T47D (cell line): ENCODE results near the gene MRPS12.

Source experiments
- DNase-seq, 2 experiments: peaks; one replicate each; pipeline versions ENCODE4 v3.0.0 to v3.0.0-alpha.2; 2011 to 2012; ENCODE audit warnings: low read depth in 1 of 2, low spot score in 1 of 2
- JUND ChIP-seq: IDR thresholded peaks from 2 replicates; pipeline ENCODE4 v1.6.1; 2012; ENCODE audit warnings: low read depth
- in situ Hi-C: cut with HindIII; loops from 2 replicates; pipeline ENCODE4 v1.10.0; 2016; ENCODE audit warnings: low sequenced_read_pairs, low pct_unique_long_range_greater_than_20kb

MRPS12 gene

DNA sequence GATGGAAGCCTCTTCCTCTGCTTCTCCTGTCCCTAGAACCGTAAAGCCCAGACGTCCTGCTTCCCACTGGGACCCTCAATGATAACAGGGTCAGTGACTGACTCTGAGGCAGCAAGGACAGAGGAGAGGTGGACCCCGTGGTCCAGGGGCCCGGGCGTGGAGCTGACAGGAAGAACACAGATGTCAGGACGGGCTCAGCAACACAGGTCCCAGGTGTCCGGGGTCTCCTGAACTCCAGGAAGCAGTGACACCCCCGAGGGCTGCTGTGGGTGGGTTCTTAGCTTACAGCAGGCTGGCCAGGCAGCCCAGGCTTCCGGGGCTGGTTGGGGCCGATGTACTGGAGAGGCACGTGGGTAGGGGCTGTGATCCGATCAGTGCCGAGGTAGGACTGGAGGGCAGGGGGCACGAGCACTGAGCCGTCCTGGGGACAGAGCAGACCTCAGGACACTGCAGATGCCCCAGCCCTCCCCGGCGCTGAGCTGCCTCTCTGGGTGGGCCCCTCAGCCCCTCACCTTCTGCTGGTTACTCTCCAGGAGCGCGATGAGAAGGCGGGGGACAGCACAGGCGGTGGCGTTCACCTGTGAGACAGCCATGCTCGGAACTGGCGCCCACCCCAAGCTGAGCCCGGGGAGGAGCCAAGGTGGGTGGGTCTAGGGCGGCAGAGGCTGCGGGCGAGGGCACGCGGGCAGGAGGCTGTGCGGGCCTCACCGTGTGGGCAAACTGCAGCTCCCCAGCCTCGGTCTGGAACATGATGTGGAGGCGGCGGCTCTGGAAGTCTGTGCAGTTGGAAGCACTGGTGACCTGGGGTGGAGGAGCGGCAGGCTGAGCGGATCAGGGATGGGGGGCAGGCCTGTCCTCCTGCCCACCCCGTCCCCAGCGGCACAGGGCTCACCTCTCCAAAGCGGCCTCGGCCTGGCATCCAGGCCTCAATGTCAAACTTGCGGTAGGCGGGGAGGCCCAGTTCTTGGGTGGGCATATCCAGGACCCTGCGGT lies 15.1 kb upstream of the MRPS12 start:
- no peak for TF ChIP-seq JUND
- no peak for DNase-seq
- in situ Hi-C loops = no loop called here

GRCh38 chr19:38917516-38917915 lies 13.2 kb upstream of the MRPS12 start:
- DNase-seq = no peak
- in situ Hi-C loops = no loop called here
- no peak for TF ChIP-seq JUND

- no peak for TF ChIP-seq JUND
- in situ Hi-C loops = no loop called here
- DNase-seq = no peak
Measured at GRCh38 chr19:38917921-38918491, 12.7 kb upstream of the MRPS12 start.

DNA sequence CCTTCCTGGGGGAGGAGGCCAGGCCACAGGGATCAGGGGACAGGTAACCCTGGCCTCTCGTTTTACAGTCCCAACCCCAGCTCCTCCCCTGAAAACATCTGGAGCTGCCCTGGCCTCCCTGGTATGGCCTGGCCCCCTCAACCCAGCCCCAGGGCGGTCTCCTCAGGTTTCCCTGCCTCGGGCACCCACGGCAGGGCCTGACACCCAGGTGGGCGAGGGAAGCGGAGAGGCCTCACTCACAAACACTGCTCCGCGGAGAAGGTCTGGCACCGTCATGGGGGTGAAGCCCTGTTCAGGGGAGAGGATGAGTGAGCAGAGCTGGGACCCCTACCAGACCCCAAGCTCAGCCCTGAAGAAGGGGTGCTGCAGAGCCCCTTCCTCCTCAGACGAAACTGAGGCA lies 12.2 kb upstream of the MRPS12 start:
- TF ChIP-seq JUND = no peak
- DNase-seq = no peak
- in situ Hi-C loops = no loop called here

DNA sequence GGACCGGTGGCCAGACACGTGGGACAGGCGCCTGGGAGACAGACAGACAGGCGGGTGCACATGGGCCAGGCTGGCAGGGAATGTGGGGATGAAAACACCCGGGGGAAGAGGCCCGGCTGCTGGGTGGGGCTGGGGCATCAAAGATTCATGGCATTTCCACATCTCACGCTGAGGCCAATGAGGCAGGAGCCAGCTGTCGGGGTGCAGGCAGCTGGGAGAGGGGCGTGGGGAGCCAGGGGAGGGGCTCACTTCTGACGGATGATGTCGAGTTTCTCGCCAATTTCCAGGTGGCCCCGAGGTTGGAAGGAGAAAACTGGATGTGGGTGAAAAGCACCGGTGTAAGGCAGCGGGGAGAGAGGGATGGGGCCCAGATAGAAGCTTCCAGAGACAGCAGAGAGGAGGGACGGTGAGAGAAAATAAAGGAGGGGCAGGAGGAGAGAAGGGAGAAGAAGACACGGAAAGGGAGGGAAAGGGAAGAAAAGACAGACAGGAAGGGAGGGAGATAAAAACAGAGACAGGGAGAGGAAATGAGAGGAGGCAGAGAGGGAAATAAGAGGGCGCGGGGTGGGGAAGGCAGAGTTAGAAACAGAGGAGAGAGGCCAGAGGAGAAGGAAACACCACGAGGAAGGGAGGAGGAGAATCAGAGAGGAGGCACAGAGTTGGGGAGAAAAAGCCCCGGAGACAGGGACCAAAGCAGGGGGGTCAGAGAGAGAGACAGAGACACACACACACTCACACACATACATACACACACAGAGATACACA lies 10.7 kb upstream of the MRPS12 start:
- no peak for DNase-seq
- TF ChIP-seq JUND = no peak
- in situ Hi-C loops = no loop called here

DNA sequence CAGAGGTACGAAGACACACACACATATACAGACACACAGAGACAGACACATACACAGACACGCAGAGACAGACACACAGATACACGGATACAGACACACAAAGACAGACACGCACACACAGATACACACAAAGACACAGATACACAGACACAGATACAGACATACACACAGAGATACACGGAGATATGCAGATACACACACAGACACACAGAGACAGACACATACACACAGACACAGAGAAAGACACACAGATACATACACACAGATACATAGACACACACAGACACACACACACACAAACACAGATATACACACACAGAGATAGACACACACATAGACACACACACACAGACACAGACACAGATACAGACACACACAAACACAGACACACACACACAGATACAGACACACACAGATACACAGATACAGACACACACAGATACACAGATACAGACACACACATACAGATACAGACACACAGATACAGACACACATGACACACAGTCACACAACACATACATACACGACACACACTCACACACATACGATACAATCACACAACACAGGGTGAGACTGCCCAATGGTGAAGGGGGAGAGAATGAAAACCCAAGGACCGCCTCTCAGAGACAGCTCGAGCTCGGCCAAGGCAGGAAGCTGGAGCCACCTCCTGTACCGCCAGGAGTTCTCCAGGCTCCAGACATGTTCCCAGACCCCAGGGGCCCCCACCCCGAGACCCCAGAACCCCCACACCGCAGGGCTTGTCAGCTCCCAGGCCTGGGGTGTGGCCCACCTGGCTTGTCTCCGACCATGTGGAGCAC lies 9.9 kb upstream of the MRPS12 start:
- no peak for DNase-seq
- in situ Hi-C loops = no loop called here
- TF ChIP-seq JUND = no peak

- TF ChIP-seq JUND = no peak
- no peak for DNase-seq
- in situ Hi-C loops = no loop called here
Measured at GRCh38 chr19:38921420-38922274, 9.1 kb upstream of the MRPS12 start.

- in situ Hi-C loops = no loop called here
- no peak for TF ChIP-seq JUND
- no peak for DNase-seq
Measured at GRCh38 chr19:38922482-38922881, 8.3 kb upstream of the MRPS12 start.

- no peak for TF ChIP-seq JUND
- DNase-seq = no peak
- in situ Hi-C loops = no loop called here
Measured at GRCh38 chr19:38924388-38924787, 6.4 kb upstream of the MRPS12 start.

DNA sequence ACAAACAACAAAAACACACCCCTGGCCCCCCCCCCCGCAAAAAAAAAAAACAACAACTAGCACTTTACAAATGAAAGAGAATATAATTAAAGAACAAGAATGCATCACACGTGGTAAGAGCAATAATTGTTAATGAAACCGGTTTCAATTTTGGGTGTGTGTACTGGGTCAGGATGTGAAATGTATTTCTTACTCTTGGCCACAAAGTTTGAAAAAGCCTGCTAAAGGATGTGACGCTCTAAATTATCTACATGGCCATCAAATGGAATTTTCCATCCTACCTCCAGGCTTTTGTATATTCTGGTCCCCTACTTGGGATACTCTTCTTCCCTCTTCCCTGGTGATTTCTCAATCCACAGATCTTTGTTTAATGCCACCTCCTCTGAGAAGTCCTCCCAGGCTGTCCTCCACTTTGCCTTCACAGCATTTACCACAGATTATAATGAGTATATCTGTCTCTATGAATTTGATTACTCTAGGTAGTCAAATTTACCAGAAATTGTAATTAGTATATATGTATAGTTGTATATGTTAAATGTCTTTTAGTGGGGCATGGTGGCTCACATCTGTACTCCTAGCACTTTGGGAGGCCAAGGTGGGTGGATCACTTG lies 2.2 kb upstream of the MRPS12 start:
- TF ChIP-seq JUND = no peak
- in situ Hi-C loops = no loop called here
- DNase-seq = no peak

DNA sequence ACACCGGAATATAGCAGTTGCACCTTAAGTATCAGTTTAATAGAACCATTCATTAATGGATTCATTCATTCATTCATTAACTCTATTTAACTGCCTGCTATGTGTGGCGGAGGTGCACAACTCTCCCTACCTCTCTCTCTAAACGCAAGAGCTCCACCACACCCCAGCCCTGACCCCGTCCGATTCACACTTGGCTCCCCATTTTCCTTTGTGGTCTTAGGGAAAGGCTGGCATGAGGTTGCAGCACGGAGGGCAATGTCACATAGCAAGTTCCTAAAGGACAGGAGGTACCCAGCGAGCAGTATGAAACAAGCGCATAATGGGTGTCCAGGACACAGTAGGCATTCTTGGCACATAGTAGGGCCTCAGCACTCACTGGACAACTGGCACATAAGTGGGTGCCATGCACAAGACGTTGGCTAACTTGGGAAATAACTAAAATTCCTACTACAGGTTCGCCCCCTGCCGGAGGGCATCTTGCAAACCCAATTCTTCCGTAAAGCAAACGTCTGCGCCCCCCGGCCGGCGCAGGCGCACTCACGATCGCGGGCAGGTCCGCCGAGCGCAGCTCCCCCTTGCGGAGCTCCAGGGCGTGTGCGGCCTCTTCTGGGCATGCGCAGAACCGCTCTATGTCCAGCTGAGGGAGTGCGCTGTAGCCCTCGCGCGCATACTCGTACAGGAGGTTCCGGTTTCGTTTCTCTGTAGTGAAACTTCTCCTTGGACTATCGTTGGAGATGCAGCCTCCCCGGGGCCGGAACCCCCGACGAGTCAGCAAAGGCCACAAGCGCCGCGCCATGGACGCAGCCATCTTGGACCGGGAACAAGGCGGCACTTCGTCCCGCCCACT lies 592 bp upstream of the MRPS12 start, which contains the start of gene SARS2:
SARS2 (minus strand) TSS at position 835 of the 847 bp plus-strand sequence; CDS start at position 808, 27 bp downstream.
- peak; percentile 73 to 93 for DNase-seq
- no peak for TF ChIP-seq JUND
- in situ Hi-C loops = no loop called here
